Neutrophil (primary cell): ENCODE results near the gene PRPSAP1.

Source experiments
- H3K27ac ChIP-seq: fragments of 200-600 bp; sonication (generic); 2 replicates; pipeline ENCODE4 v1.5.1; 2016; ENCODE audit warnings: mild to moderate bottlenecking, moderate library complexity
- H3K27me3 ChIP-seq: fragments of 200-600 bp; sonication (generic); 2 replicates; pipeline ENCODE4 v1.6.0; 2016; ENCODE audit warnings: mild to moderate bottlenecking
- H3K36me3 ChIP-seq: fragments of 200-600 bp; sonication (generic); 2 replicates; pipeline ENCODE4 v1.5.1; 2017
- H3K4me1 ChIP-seq, 2 experiments: fragments of 200-600 bp in 1 of 2; sonication (generic) in 1 of 2; 1 replicate in 1 of 2; 2 replicates in 1 of 2; pipeline versions ENCODE4 v1.5.1 to v1.6.1; 2013 to 2016; ENCODE audit warnings: low read depth in 1 of 2, low read length in 1 of 2, mild to moderate bottlenecking in 1 of 2, moderate library complexity in 1 of 2; ENCODE audit not compliant: control insufficient read depth in 1 of 2, insufficient read depth in 1 of 2
- H3K4me3 ChIP-seq, 2 experiments: fragments of 200-600 bp in 1 of 2; sonication (generic) in 1 of 2; 1 replicate in 1 of 2; 2 replicates in 1 of 2; pipeline ENCODE4 v1.5.1; 2013 to 2016; ENCODE audit warnings: low read depth in 1 of 2, low read length in 1 of 2, mild to moderate bottlenecking in 1 of 2, moderate library complexity in 1 of 2
- H3K9me3 ChIP-seq: fragments of 200-600 bp; sonication (generic); 2 replicates; pipeline ENCODE4 v1.5.1; 2016
- TF ChIP-seq, protein P1 (sequence below): fragments of 200-600 bp; sonication (generic); IDR thresholded peaks from 2 replicates; pipeline ENCODE4 v1.5.1; 2016; ENCODE audit warnings: antibody characterized with exemption

The PRPSAP1 gene, protein sequence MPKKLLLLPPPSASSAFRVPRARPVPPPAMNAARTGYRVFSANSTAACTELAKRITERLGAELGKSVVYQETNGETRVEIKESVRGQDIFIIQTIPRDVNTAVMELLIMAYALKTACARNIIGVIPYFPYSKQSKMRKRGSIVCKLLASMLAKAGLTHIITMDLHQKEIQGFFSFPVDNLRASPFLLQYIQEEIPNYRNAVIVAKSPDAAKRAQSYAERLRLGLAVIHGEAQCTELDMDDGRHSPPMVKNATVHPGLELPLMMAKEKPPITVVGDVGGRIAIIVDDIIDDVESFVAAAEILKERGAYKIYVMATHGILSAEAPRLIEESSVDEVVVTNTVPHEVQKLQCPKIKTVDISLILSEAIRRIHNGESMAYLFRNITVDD

GRCh38 chr17:76353599-76354316 is at the start of gene PRPSAP1:
Gene PRPSAP1, minus strand, starts transcription at chr17:76353916. Its CDS starts 213 bp downstream, at chr17:76353703.
- H3K36me3 ChIP-seq: peaks cover 3% of the 10 kb centered on the region
- no peaks in the 10 kb centered on the region for H3K27me3 ChIP-seq
- H3K27ac ChIP-seq: peak within 1 kb of the TSS; percentile 87
- H3K4me1 ChIP-seq: peaks cover 17 to 20% of the 10 kb centered on the region in 2 experiments
- TF ChIP-seq, protein P1, sequence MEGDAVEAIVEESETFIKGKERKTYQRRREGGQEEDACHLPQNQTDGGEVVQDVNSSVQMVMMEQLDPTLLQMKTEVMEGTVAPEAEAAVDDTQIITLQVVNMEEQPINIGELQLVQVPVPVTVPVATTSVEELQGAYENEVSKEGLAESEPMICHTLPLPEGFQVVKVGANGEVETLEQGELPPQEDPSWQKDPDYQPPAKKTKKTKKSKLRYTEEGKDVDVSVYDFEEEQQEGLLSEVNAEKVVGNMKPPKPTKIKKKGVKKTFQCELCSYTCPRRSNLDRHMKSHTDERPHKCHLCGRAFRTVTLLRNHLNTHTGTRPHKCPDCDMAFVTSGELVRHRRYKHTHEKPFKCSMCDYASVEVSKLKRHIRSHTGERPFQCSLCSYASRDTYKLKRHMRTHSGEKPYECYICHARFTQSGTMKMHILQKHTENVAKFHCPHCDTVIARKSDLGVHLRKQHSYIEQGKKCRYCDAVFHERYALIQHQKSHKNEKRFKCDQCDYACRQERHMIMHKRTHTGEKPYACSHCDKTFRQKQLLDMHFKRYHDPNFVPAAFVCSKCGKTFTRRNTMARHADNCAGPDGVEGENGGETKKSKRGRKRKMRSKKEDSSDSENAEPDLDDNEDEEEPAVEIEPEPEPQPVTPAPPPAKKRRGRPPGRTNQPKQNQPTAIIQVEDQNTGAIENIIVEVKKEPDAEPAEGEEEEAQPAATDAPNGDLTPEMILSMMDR: peak; percentile 71
- H3K4me3 ChIP-seq: peak within 1 kb of the TSS; percentile 73 to 80
- no peaks in the 10 kb centered on the region for H3K9me3 ChIP-seq

DNA sequence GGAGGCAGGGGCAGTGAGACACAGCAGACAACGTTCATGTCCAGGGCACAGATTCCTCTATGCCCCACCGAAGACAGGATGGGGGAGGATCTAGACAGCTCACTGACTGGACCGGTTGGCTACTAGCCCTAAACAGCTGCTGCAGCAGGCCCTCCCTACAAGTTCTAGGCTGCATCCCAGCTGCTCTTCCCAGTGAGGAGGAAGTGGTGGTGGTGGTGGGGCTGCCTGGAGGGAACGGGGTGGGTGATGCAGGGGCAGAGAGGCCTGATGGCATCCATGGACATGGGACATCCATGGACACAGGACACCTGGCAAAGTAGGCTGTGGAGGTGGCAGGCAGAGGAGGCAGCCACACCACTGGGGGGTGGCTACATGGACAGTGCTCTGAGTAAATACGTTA is 49.0 kb upstream of the PRPSAP1 start:
- Histone ChIP-seq H3K9me3 (no peaks in the 10 kb centered on the region), H3K27ac (no peak overlapping the region), H3K4me3 (no peak overlapping the region), H3K27me3 (no peaks in the 10 kb centered on the region), H3K4me1 (no peaks in the 10 kb centered on the region), H3K36me3 (peaks cover 66% of the 10 kb centered on the region)
- TF ChIP-seq, protein P1: no peak

DNA sequence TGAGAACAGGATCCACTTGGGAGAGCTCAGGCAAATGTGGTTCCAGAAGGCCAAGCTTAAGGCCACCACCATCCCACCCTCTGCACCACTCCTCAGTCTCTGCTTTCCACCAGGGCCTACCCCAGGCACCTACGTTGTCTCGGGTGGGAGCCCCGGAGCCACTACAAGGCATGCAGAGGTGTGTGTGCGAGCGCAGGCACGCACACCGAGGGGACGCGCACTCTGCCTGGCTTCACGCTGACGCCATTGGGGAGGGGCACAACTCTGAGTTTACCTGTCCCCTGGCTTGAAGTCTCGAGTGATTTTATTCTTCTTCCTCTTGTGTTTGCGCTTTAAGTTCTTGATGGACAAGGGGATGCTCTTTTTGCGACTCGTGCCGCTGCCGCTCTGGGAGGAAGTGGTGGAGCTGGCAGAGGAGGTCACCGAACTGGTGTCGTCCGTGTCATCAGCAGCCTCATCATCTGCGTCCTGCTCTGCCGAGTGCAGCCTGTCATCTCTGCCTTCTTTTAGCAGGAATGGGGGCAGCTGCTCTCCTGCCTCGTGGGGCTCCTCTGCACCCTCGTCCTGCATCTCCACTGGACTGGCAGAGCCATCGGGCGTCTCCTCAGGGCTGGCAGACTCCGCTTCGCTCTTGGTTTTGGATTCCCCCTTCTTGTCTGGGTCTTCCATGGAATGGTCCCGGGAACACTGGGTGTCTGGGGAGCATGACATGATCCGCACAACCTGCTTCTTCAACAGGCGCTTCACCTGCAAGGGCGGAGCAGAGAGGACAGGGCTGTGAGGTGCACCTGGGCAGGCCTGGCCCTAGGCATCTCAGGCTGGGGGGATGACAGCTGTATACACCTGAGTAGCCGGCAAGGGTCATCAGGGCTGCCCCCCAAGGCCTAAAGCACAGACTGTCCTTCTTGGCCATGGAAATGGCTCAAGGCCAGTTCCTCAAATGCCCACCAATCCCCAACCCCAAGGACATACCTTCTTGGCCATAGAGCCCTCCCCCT is 45.8 kb upstream of the PRPSAP1 start:
- peaks cover 76% of the 10 kb centered on the region for H3K36me3 ChIP-seq

GRCh38 chr17:76398523-76399174 is 44.9 kb upstream of the PRPSAP1 start:
- H3K4me1 ChIP-seq: no peaks in the 10 kb centered on the region
- no peak overlapping the region for H3K4me3 ChIP-seq
- peaks cover 79% of the 10 kb centered on the region for H3K36me3 ChIP-seq
- no peak overlapping the region for H3K27ac ChIP-seq
- no peaks in the 10 kb centered on the region for H3K27me3 ChIP-seq
- TF ChIP-seq, protein P1: no peak
- H3K9me3 ChIP-seq: no peaks in the 10 kb centered on the region

More for the DNA sequence above, 45.8 kb upstream of the PRPSAP1 start:
- no peaks in the 10 kb centered on the region for H3K4me1 ChIP-seq
- TF ChIP-seq, protein P1: no peak
- H3K27ac ChIP-seq: no peak overlapping the region
- no peaks in the 10 kb centered on the region for H3K9me3 ChIP-seq
- no peaks in the 10 kb centered on the region for H3K27me3 ChIP-seq
- H3K4me3 ChIP-seq: no peak overlapping the region
